ENCODE results near the gene PHACTR1.

DNA sequence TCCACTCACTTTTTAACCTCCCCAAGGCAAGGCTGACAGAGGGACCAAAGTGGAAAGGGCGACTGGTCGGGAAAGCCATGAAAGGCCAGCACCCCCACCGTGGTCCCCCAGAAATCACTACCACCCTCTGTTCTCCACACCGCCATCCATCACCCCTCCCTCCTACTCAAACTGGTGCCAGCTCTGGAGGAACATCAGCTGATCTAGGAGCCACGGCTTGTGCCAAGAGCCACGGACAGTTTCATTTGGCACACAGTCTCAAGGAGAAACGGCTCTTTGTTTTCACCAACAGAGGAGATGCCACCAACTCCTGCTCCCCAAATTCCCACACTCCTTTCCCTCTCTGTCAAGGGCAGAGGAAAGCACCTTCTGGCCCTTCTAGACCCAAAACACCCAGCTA, 585.7 kb downstream of the PHACTR1 start:
- TF ChIP-seq, protein P1, sequence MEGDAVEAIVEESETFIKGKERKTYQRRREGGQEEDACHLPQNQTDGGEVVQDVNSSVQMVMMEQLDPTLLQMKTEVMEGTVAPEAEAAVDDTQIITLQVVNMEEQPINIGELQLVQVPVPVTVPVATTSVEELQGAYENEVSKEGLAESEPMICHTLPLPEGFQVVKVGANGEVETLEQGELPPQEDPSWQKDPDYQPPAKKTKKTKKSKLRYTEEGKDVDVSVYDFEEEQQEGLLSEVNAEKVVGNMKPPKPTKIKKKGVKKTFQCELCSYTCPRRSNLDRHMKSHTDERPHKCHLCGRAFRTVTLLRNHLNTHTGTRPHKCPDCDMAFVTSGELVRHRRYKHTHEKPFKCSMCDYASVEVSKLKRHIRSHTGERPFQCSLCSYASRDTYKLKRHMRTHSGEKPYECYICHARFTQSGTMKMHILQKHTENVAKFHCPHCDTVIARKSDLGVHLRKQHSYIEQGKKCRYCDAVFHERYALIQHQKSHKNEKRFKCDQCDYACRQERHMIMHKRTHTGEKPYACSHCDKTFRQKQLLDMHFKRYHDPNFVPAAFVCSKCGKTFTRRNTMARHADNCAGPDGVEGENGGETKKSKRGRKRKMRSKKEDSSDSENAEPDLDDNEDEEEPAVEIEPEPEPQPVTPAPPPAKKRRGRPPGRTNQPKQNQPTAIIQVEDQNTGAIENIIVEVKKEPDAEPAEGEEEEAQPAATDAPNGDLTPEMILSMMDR (IDR thresholded peaks at IDR 0.05 in 2 of 3, conservative IDR thresholded peaks at IDR 0.05 in 1 of 3; ENCODE audit: insufficient read depth in 2 of 3, low read depth in 1 of 3, low read length in 3 of 3): no peak
- TF ChIP-seq ZNF184 (CRISPR knock-in tag; IDR thresholded peaks at IDR 0.05) (no peak), ZKSCAN1 (IDR thresholded peaks at IDR 0.05; ENCODE audit: low read depth, low read length) (no peak)
